ENCODE results near the gene SORBS1.
A peak's percentile ranks its signal among the peaks of the same experiment; 100 is the strongest.

Gene SORBS1

GRCh38 chr10:95558593-95559320, 2.4 kb downstream of the SORBS1 start:
- no peak for TF ChIP-seq CTCF (IDR thresholded peaks at IDR 0.05; ENCODE audit: poor library complexity, severe bottlenecking)

GRCh38 chr10:95556994-95557767, 4.0 kb downstream of the SORBS1 start:
- H3K27me3 ChIP-seq (ENCODE audit: insufficient read depth, poor library complexity, severe bottlenecking): peaks cover 9% of the 10 kb centered on the region
- H3K4me3 ChIP-seq (ENCODE audit: severe bottlenecking): no peak overlapping the region
- H3K9me3 ChIP-seq (ENCODE audit: severe bottlenecking): no peaks in the 10 kb centered on the region
- DNase-seq (ENCODE audit: low spot score): no peak
- no peak for ATAC-seq (ENCODE audit: low read depth)
- no peak overlapping the region for H3K27ac ChIP-seq (ENCODE audit: poor library complexity, severe bottlenecking)
- H3K4me1 ChIP-seq (ENCODE audit: insufficient read depth, poor library complexity, severe bottlenecking): no peaks in the 10 kb centered on the region
- H3K36me3 ChIP-seq (ENCODE audit: low read depth): no peaks in the 10 kb centered on the region
- no peak for TF ChIP-seq CTCF (IDR thresholded peaks at IDR 0.05; ENCODE audit: poor library complexity, severe bottlenecking)

More at GRCh38 chr10:95558593-95559320, 2.4 kb downstream of the SORBS1 start:
- Histone ChIP-seq H3K27ac (ENCODE audit: poor library complexity, severe bottlenecking) (no peak overlapping the region), H3K9me3 (ENCODE audit: severe bottlenecking) (no peaks in the 10 kb centered on the region), H3K27me3 (ENCODE audit: insufficient read depth, poor library complexity, severe bottlenecking) (peaks cover 9% of the 10 kb centered on the region), H3K4me1 (ENCODE audit: insufficient read depth, poor library complexity, severe bottlenecking) (no peaks in the 10 kb centered on the region), H3K4me3 (ENCODE audit: severe bottlenecking) (no peak overlapping the region), H3K36me3 (ENCODE audit: low read depth) (no peaks in the 10 kb centered on the region)
- DNase-seq (ENCODE audit: low spot score) (no peak), ATAC-seq (ENCODE audit: low read depth) (no peak)

- Histone ChIP-seq H3K9me3 (ENCODE audit: severe bottlenecking) (no peaks in the 10 kb centered on the region), H3K4me3 (ENCODE audit: severe bottlenecking) (no peak overlapping the region), H3K27me3 (ENCODE audit: insufficient read depth, poor library complexity, severe bottlenecking) (peaks cover 5% of the 10 kb centered on the region), H3K4me1 (ENCODE audit: insufficient read depth, poor library complexity, severe bottlenecking) (no peaks in the 10 kb centered on the region), H3K27ac (ENCODE audit: poor library complexity, severe bottlenecking) (no peak overlapping the region), H3K36me3 (ENCODE audit: low read depth) (no peaks in the 10 kb centered on the region)
- no peak for TF ChIP-seq CTCF (IDR thresholded peaks at IDR 0.05; ENCODE audit: poor library complexity, severe bottlenecking)
- no peak for ATAC-seq (ENCODE audit: low read depth)
- DNase-seq (ENCODE audit: low spot score): no peak
These were observed 7.5 kb downstream of the SORBS1 start for GRCh38 chr10:95553674-95554073.

GRCh38 chr10:95552679-95553342, 8.4 kb downstream of the SORBS1 start:
- Histone ChIP-seq H3K4me1 (ENCODE audit: insufficient read depth, poor library complexity, severe bottlenecking) (no peaks in the 10 kb centered on the region), H3K27ac (ENCODE audit: poor library complexity, severe bottlenecking) (no peak overlapping the region), H3K27me3 (ENCODE audit: insufficient read depth, poor library complexity, severe bottlenecking) (peaks cover 5% of the 10 kb centered on the region), H3K4me3 (ENCODE audit: severe bottlenecking) (no peak overlapping the region), H3K36me3 (ENCODE audit: low read depth) (no peaks in the 10 kb centered on the region), H3K9me3 (ENCODE audit: severe bottlenecking) (no peaks in the 10 kb centered on the region)
- ATAC-seq (ENCODE audit: low read depth) (peak; percentile 50; the same call in 1 of the 3 replicates), DNase-seq (ENCODE audit: low spot score) (no peak)
- no peak for TF ChIP-seq CTCF (IDR thresholded peaks at IDR 0.05; ENCODE audit: poor library complexity, severe bottlenecking)

Data from RWPE2 (cell line).